ENCODE measurements around the gene RTN4R.
"Not testable (repeated sequence)": the region's sequence is repeated elsewhere in the genome, so short reads cannot be mapped to it uniquely, and the experiment has no call there.

GRCh38 chr22:20303229-20303534 lies 35.1 kb upstream of the RTN4R start:
- TF ChIP-seq CTCF, POLR2A (IDR thresholded peaks at IDR 0.05): not testable (repeated sequence)

Data from lower leg skin (tissue), 3 donors.